NK-92 (cell line): ENCODE results near the gene ZSCAN10.

Experiments
- DNase-seq: peaks from one replicate; lab custom pipeline; 2025; ENCODE audit not compliant: unreplicated experiment; lab: John Stamatoyannopoulos, UW

The ZSCAN10 gene

GRCh38 chr16:3049921-3050481 lies 49.1 kb downstream of the ZSCAN10 start:
- DNase-seq: no peak

GRCh38 chr16:3047387-3047720 lies 51.7 kb downstream of the ZSCAN10 start:
- DNase-seq: no peak

GRCh38 chr16:3046641-3047386 lies 52.3 kb downstream of the ZSCAN10 start:
- no peak for DNase-seq

- DNase-seq: no peak
These were observed 53.1 kb downstream of the ZSCAN10 start, which contains the start of gene MMP25 for GRCh38 chr16:3045758-3046640. MMP25 (plus strand) TSS chr16:3046561; CDS start chr16:3046918, 357 bp downstream.

GRCh38 chr16:3044708-3045107 lies 54.4 kb downstream of the ZSCAN10 start:
- DNase-seq: no peak

- no peak for DNase-seq
These were observed 56.7 kb downstream of the ZSCAN10 start for GRCh38 chr16:3042376-3042775.

GRCh38 chr16:3038896-3039295 lies 60.2 kb downstream of the ZSCAN10 start:
- no peak for DNase-seq
